A549 (cell line): ENCODE results near the gene GAB1. TPM values are rescaled to one million over a fixed set of nuclear protein-coding genes. Genes with fewer than 3 reads are reported as not detected.

Experiments
- ATAC-seq, 2 experiments: fragments of 200-7000 bp in 1 of 2; fragments of >200 bp in 1 of 2; cut with Nextera tagmentation in 1 of 2; cut with Tn5 transposase in 1 of 2; 3 replicates each; pipeline versions ENCODE4 v1.8.0 to v1.9.1; 2018 to 2020; ENCODE audit warnings: mild to moderate bottlenecking in 1 of 2, moderate library complexity in 1 of 2
- CTCF ChIA-PET: fragments of 300-600 bp; sonication (Branson Sonifier 250); formaldehyde crosslinking; extraction: SDS; loops from one replicate; lab custom pipeline; 2021; ENCODE audit warnings: antibody characterized with exemption, inconsistent platforms; lab: Yijun Ruan, JAX
- POLR2A ChIA-PET: fragments of 350-600 bp; formaldehyde crosslinking; extraction: SDS; loops from one replicate; lab custom pipeline; 2021; ENCODE audit warnings: antibody characterized with exemption, inconsistent platforms; lab: Yijun Ruan, JAX
- DNase-seq, 2 experiments: peaks; one replicate each; pipeline versions ENCODE4 v3.0.0 to v3.0.0-alpha.2; 2011 to 2016; ENCODE audit warnings: low read depth in 1 of 2, low spot score in 1 of 2
- FAIRE-seq: peaks from 2 replicates; lab custom pipeline; 2011; peaks lifted over from hg19 to GRCh38; lab: Jason Lieb, UNC
- H3K27ac ChIP-seq, 2 experiments: fragments of >200 bp; sonication (Bioruptor Twin); formaldehyde crosslinking; 3 replicates each; pipeline ENCODE4 v1.5.1; 2016 to 2017
- H3K4me1 ChIP-seq: fragments of >200 bp; sonication (Bioruptor Twin); formaldehyde crosslinking; 3 replicates; pipeline ENCODE4 v1.6.1; 2016
- H3K4me2 ChIP-seq: fragments of >200 bp; sonication (Bioruptor Twin); formaldehyde crosslinking; 3 replicates; pipeline ENCODE4 v1.6.1; 2016
- H3K4me3 ChIP-seq: fragments of >200 bp; sonication (Bioruptor Twin); formaldehyde crosslinking; 3 replicates; pipeline ENCODE4 v1.5.1; 2016
- H3K9me3 ChIP-seq: fragments of >200 bp; sonication (Bioruptor Twin); formaldehyde crosslinking; 3 replicates; pipeline ENCODE4 v1.6.1; 2016
- ATOH8 ChIP-seq: fragments of 250-450 bp; sonication (Bioruptor Pico); IDR thresholded peaks from 2 replicates; pipeline ENCODE4 v1.5.0; 2020; ENCODE audit warnings: low read depth, mild to moderate bottlenecking, moderate library complexity
- BHLHE40 ChIP-seq: IDR thresholded peaks from 2 replicates; pipeline ENCODE4 v1.6.1; 2012; ENCODE audit warnings: low read depth, low read length, inconsistent platforms
- CEBPB ChIP-seq, 2 experiments: fragments of >200 bp in 1 of 2; sonication (Bioruptor Twin) in 1 of 2; formaldehyde crosslinking in 1 of 2; IDR thresholded peaks; 2 replicates each; pipeline ENCODE4 v1.6.1; 2012 to 2016
- CHD2 ChIP-seq: fragments of 150-350 bp; IDR thresholded peaks from 2 replicates; pipeline ENCODE4 v1.6.1; 2014; ENCODE audit warnings: low read length; ENCODE audit not compliant: partially characterized antibody
- CHD4 ChIP-seq: fragments of 200-600 bp; sonication (generic); IDR thresholded peaks from 2 replicates; pipeline ENCODE4 v1.6.1; 2016; ENCODE audit warnings: antibody characterized with exemption, mild to moderate bottlenecking, borderline replicate concordance
- E2F6 ChIP-seq: IDR thresholded peaks from 2 replicates; pipeline ENCODE4 v1.6.1; 2012; ENCODE audit warnings: low read depth, borderline replicate concordance
- ELK1 ChIP-seq: fragments of 150-350 bp; IDR thresholded peaks from 2 replicates; pipeline ENCODE4 v1.6.1; 2014; ENCODE audit warnings: low read depth, mild to moderate bottlenecking, low read length
- FOSB ChIP-seq: fragments of 250-450 bp; sonication (Bioruptor Pico); IDR thresholded peaks from 2 replicates; pipeline ENCODE4 v1.5.0; 2020; ENCODE audit warnings: mild to moderate bottlenecking, moderate library complexity
- FOSL2 ChIP-seq, 2 experiments: fragments of 450-650 bp in 1 of 2; fragments of >200 bp in 1 of 2; sonication (Bioruptor Twin) in 1 of 2; formaldehyde crosslinking; IDR thresholded peaks; 2 replicates each; pipeline versions ENCODE4 v1.5.0 to v1.6.1; 2016 to 2020; ENCODE audit warnings: mild to moderate bottlenecking in 1 of 2, moderate library complexity in 1 of 2
- HDAC2 ChIP-seq: fragments of 200-600 bp; sonication (generic); IDR thresholded peaks from 2 replicates; pipeline ENCODE4 v1.6.1; 2016
- HMGXB4 ChIP-seq: fragments of 250-450 bp; sonication (Bioruptor Pico); IDR thresholded peaks from 2 replicates; pipeline ENCODE4 v1.5.0; 2021; ENCODE audit warnings: mild to moderate bottlenecking, moderate library complexity, borderline replicate concordance
- HOXB13 ChIP-seq: fragments of 250-450 bp; sonication (Bioruptor Pico); IDR thresholded peaks from 2 replicates; pipeline ENCODE4 v1.5.0; 2020; ENCODE audit warnings: low read depth, mild to moderate bottlenecking, moderate library complexity
- KDM1A ChIP-seq: fragments of 200-600 bp; sonication (generic); IDR thresholded peaks from 2 replicates; pipeline ENCODE4 v1.6.1; 2016; ENCODE audit warnings: low read depth, mild to moderate bottlenecking
- KDM5A ChIP-seq: fragments of 200-600 bp; sonication (generic); IDR thresholded peaks from 2 replicates; pipeline ENCODE4 v1.6.1; 2016; ENCODE audit warnings: antibody characterized with exemption, mild to moderate bottlenecking
- MAX ChIP-seq: IDR thresholded peaks from 2 replicates; pipeline ENCODE4 v1.6.1; 2012
- MYC ChIP-seq: IDR thresholded peaks from 2 replicates; pipeline ENCODE4 v1.6.1; 2012; ENCODE audit warnings: mild to moderate bottlenecking, inconsistent platforms, low read length, improper control_type of control experiment, borderline replicate concordance
- NPAS2 ChIP-seq: fragments of 250-450 bp; sonication (Bioruptor Pico); IDR thresholded peaks from 2 replicates; pipeline ENCODE4 v1.8.0; 2022; ENCODE audit warnings: mild to moderate bottlenecking, moderate library complexity, borderline replicate concordance
- NR3C1 ChIP-seq: fragments of >200 bp; sonication (Bioruptor Twin); formaldehyde crosslinking; IDR thresholded peaks from 3 replicates; pipeline ENCODE4 v1.6.1; 2017
- POLR2AphosphoS2 ChIP-seq: conservative IDR thresholded peaks from 2 replicates; pipeline ENCODE4 v1.6.1; 2012; ENCODE audit warnings: low read length, improper control_type of control experiment, inconsistent platforms
- RARB ChIP-seq: fragments of 250-450 bp; sonication (Bioruptor Pico); IDR thresholded peaks from 2 replicates; pipeline ENCODE4 v1.8.0; 2021; ENCODE audit warnings: mild to moderate bottlenecking, moderate library complexity
- RCOR1 ChIP-seq: fragments of 150-350 bp; IDR thresholded peaks from 2 replicates; pipeline ENCODE4 v1.6.1; 2014; ENCODE audit warnings: antibody characterized with exemption, low read length, low read depth
- SMC3 ChIP-seq: fragments of >200 bp; sonication (Bioruptor Twin); formaldehyde crosslinking; IDR thresholded peaks from 3 replicates; pipeline ENCODE4 v1.6.1; 2018; ENCODE audit warnings: inconsistent platforms
- SREBF2 ChIP-seq: fragments of 450-650 bp; IDR thresholded peaks from 2 replicates; pipeline ENCODE4 v1.6.1; 2014; ENCODE audit warnings: mild to moderate bottlenecking, moderate library complexity
- TFCP2L1 ChIP-seq: fragments of 250-450 bp; sonication (Bioruptor Pico); IDR thresholded peaks from 2 replicates; pipeline ENCODE4 v1.5.0; 2021; ENCODE audit warnings: mild to moderate bottlenecking
- ZC3H11A ChIP-seq: fragments of 450-650 bp; IDR thresholded peaks from 2 replicates; pipeline ENCODE4 v1.6.1; 2014; ENCODE audit warnings: antibody characterized with exemption, mild to moderate bottlenecking
- ZNF302 ChIP-seq: fragments of 250-450 bp; sonication (Bioruptor Pico); IDR thresholded peaks from 2 replicates; pipeline ENCODE4 v1.9.0; 2021; ENCODE audit warnings: inconsistent platforms, mild to moderate bottlenecking, moderate library complexity
- WGBS: methylation state at CpG from one replicate; pipeline ENCODE4 v1.1.6; 2017; ENCODE audit errors: missing lambda C conversion rate; 5-methylcytosine and 5-hydroxymethylcytosine counted together
- polyA plus RNA-seq, 4 experiments: library from polyadenylated mRNA; depleted of rRNA in 3 of 4; stranded (reverse); fragments of >200 nt; fragmentation: RNase III in 1 of 4; extraction: RNeasy Plus Mini Kit Qiagen cat#74134 plus additional on column Dnase treatment in 1 of 4; gene quantifications; 2 replicates in 3 of 4; 3 replicates in 1 of 4; pipeline ENCODE4 v1.2.3, GENCODE V29; 2011 to 2017
- TF ChIP-seq, protein P1 (sequence below): fragments of 200-600 bp; sonication (generic); IDR thresholded peaks from 2 replicates; pipeline ENCODE4 v1.6.1; 2016; ENCODE audit warnings: antibody characterized with exemption, mild to moderate bottlenecking, moderate library complexity

GAB1 gene
- polyA plus RNA-seq, 2 of the 4 experiments (the other 2 are of a cell fraction) = 2.3 to 3.6 TPM

DNA sequence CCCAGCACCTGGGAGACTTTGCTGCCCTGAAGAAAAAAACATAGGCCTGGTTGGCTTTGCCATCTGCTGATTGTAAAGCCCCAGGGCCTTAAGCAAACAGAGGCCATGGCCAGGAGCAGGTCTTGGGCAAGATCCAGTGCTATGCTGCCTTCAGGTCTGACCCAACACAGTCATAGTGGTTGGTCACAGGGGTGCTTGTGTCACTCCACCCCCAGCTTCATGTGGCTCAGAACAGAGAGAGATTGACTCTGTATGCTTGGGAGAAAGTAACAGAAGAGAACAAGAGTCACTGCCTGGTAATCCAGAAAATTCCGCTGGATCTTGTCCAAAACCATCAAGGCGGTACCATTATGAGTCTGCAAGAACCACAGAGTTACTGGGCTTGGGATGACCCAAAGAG lies 152.4 kb downstream of the GAB1 start:
- Histone ChIP-seq H3K27ac (no peak overlapping the region), H3K9me3 (no peaks in the 10 kb centered on the region), H3K4me3 (no peak overlapping the region)
- 79% methylated on average over 2 of the region's 2 CpGs for WGBS
- ATAC-seq = no peak
- CTCF ChIA-PET = no interaction called here
- TF ChIP-seq KDM1A (no peak), E2F6 (no peak), RCOR1 (no peak), FOSL2 (IDR thresholded peaks at IDR 0.05) (no peak), FOSL2 (CRISPR knock-in tag; IDR thresholded peaks at IDR 0.05) (no peak), HOXB13 (CRISPR knock-in tag) (no peak), CEBPB (IDR thresholded peaks at IDR 0.05) (no peak), MAX (no peak), POLR2AphosphoS2 (no peak), MYC (no peak), BHLHE40 (no peak), FOSB (CRISPR knock-in tag) (no peak), SMC3 (no peak), SREBF2 (no peak), ZC3H11A (no peak), KDM5A (no peak), TFCP2L1 (CRISPR knock-in tag) (no peak), NR3C1 (no peak)
- TF ChIP-seq, all 56 proteins: peak for 0
- Histone ChIP-seq H3K4me2 (no peak overlapping the region), H3K4me1 (no peaks in the 10 kb centered on the region)
- DNase-seq = no peak
- POLR2A ChIA-PET = no interaction called here
- FAIRE-seq = no peak

GRCh38 chr4:143498021-143498420 lies 161.3 kb downstream of the GAB1 start:
- CTCF ChIA-PET = no interaction called here
- no peak overlapping the region for H3K4me2 ChIP-seq
- H3K4me3 ChIP-seq = no peak overlapping the region
- 68% methylated on average over 8 of the region's 8 CpGs for WGBS
- POLR2A ChIA-PET = no interaction called here
- no peak for FAIRE-seq
- no peaks in the 10 kb centered on the region for H3K9me3 ChIP-seq
- ATAC-seq = no peak
- DNase-seq = no peak
- no peaks in the 10 kb centered on the region for H3K4me1 ChIP-seq
- no peak overlapping the region for H3K27ac ChIP-seq
- TF ChIP-seq KDM1A = no peak
- TF ChIP-seq RARB (CRISPR knock-in tag) = no peak
- TF ChIP-seq, all 56 proteins: peak for 0

GRCh38 chr4:143502231-143502630 lies 165.6 kb downstream of the GAB1 start:
- H3K4me1 ChIP-seq = no peaks in the 10 kb centered on the region
- POLR2A ChIA-PET = no interaction called here
- H3K4me3 ChIP-seq = no peak overlapping the region
- DNase-seq = no peak
- no peak overlapping the region for H3K4me2 ChIP-seq
- 18% methylated on average over 1 of the region's 1 CpG for WGBS
- no peaks in the 10 kb centered on the region for H3K9me3 ChIP-seq
- TF ChIP-seq NPAS2 (CRISPR knock-in tag) (no peak), ZNF302 (CRISPR knock-in tag) (no peak), HMGXB4 (CRISPR knock-in tag) (no peak), CHD4 (no peak), NR3C1 (no peak), CHD2 (no peak), ELK1 (no peak), ZC3H11A (no peak), HDAC2 (no peak), ATOH8 (CRISPR knock-in tag) (no peak)
- TF ChIP-seq, protein P1, sequence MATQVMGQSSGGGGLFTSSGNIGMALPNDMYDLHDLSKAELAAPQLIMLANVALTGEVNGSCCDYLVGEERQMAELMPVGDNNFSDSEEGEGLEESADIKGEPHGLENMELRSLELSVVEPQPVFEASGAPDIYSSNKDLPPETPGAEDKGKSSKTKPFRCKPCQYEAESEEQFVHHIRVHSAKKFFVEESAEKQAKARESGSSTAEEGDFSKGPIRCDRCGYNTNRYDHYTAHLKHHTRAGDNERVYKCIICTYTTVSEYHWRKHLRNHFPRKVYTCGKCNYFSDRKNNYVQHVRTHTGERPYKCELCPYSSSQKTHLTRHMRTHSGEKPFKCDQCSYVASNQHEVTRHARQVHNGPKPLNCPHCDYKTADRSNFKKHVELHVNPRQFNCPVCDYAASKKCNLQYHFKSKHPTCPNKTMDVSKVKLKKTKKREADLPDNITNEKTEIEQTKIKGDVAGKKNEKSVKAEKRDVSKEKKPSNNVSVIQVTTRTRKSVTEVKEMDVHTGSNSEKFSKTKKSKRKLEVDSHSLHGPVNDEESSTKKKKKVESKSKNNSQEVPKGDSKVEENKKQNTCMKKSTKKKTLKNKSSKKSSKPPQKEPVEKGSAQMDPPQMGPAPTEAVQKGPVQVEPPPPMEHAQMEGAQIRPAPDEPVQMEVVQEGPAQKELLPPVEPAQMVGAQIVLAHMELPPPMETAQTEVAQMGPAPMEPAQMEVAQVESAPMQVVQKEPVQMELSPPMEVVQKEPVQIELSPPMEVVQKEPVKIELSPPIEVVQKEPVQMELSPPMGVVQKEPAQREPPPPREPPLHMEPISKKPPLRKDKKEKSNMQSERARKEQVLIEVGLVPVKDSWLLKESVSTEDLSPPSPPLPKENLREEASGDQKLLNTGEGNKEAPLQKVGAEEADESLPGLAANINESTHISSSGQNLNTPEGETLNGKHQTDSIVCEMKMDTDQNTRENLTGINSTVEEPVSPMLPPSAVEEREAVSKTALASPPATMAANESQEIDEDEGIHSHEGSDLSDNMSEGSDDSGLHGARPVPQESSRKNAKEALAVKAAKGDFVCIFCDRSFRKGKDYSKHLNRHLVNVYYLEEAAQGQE = no peak
- TF ChIP-seq, all 56 proteins: peak for 0
- FAIRE-seq = no peak
- ATAC-seq = no peak
- CTCF ChIA-PET = no interaction called here
- H3K27ac ChIP-seq = no peak overlapping the region
